RWPE1 (cell line): ENCODE measurements around the gene FAM217A.
A peak's percentile ranks its signal among the peaks of the same experiment; 100 is the strongest.
"Not testable (repeated sequence)": the region's sequence is repeated elsewhere in the genome, so short reads cannot be mapped to it uniquely, and the experiment has no call there.

Experiments
- CTCF ChIA-PET: fragments of 350-600 bp; sonication (Branson Sonifier 250); formaldehyde crosslinking; extraction: SDS; loops from one replicate; lab custom pipeline; 2021; lab: Yijun Ruan, JAX
- POLR2A ChIA-PET: fragments of 400-600 bp; formaldehyde crosslinking; extraction: SDS; loops from one replicate; lab custom pipeline; 2020; ENCODE audit warnings: antibody characterized with exemption; ENCODE audit not compliant: low non-redundant PET; lab: Yijun Ruan, JAX
- DNase-seq: peaks from one replicate; pipeline ENCODE4 v3.0.0; 2012; ENCODE audit warnings: low spot score
- H3K27ac ChIP-seq: fragments of 450-650 bp; 2 replicates; pipeline ENCODE4 v1.5.1; 2017
- TF ChIP-seq, protein P1 (sequence below): fragments of 450-650 bp; conservative IDR thresholded peaks from 2 replicates; pipeline ENCODE4 v1.5.1; 2017; ENCODE audit warnings: low read depth, mild to moderate bottlenecking

Gene FAM217A

DNA sequence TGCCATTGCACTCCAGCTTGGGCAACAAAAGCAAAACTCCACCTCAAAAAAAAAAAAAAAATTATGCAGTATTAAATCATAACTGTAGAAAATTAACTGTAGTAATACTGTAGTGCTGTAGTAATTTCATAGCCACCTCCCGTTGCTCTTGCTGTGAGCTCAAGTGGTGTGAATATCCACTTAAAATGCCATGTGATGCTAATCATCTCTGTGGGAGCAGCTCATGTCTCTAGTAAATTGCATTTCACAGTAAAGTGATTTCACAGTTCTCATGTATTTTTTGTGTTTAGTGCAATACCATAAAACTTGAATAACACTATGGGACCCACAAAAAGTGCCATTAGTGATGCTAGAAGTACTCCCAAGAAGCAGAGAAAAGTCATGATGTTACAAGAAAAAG is 14.4 kb upstream of the FAM217A start:
- no peak overlapping the region for H3K27ac ChIP-seq
- DNase-seq: no peak
- ChIA-PET POLR2A (no interaction called here), CTCF (interaction anchor here (0.6 to 0.7 kb wide), 3 partner anchors 14 to 39 kb away, joined by 3 to 4 read pairs (median 3); partner anchors contain the start of gene FAM217A)
- TF ChIP-seq, protein P1, sequence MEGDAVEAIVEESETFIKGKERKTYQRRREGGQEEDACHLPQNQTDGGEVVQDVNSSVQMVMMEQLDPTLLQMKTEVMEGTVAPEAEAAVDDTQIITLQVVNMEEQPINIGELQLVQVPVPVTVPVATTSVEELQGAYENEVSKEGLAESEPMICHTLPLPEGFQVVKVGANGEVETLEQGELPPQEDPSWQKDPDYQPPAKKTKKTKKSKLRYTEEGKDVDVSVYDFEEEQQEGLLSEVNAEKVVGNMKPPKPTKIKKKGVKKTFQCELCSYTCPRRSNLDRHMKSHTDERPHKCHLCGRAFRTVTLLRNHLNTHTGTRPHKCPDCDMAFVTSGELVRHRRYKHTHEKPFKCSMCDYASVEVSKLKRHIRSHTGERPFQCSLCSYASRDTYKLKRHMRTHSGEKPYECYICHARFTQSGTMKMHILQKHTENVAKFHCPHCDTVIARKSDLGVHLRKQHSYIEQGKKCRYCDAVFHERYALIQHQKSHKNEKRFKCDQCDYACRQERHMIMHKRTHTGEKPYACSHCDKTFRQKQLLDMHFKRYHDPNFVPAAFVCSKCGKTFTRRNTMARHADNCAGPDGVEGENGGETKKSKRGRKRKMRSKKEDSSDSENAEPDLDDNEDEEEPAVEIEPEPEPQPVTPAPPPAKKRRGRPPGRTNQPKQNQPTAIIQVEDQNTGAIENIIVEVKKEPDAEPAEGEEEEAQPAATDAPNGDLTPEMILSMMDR: no peak

DNA sequence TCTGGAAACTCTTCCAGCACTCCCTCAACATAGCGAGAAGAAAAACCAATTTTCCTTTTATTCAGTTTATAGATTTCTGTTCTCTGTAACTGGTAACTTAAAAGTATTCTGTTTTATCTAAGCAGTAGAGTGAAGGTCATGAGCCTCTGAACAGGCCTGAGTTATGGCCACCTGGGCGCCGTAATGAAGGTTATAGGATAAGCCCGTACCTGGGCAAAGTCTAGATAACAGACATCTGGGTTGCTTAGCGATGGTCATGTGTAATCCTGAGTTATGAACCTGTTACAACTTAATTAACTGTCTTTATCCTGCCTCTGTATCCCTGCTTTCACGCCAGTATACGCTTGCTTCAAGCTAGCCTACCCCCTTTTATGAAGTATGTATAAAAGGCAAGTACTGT is 13.0 kb upstream of the FAM217A start:
- no peak overlapping the region for H3K27ac ChIP-seq
- ChIA-PET POLR2A (no interaction called here), CTCF (no interaction called here)
- DNase-seq: no peak
- TF ChIP-seq, protein P1: no peak

DNA sequence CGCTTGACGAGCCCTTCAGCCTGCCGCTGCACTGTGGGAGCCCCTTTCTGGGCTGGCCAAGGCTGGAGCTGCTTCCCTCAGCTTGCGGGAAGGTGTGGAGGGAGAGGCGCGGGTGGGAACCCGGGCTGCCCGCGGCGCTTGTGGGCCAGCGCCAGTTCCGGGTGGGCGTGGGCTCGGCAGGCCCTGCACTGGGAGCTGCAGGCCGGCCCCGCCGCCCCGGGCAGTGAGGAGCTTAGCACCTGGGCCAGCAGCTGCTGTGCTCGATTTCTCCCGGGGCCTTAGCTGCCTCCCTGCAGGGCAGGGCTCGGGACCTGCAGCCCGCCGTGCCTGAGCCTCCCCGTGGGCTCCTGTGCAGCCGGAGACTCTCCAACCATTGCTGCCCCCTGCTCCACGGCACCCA is 11.1 kb upstream of the FAM217A start:
- CTCF ChIA-PET, POLR2A ChIA-PET, H3K27ac ChIP-seq, DNase-seq: not testable (repeated sequence)

DNA sequence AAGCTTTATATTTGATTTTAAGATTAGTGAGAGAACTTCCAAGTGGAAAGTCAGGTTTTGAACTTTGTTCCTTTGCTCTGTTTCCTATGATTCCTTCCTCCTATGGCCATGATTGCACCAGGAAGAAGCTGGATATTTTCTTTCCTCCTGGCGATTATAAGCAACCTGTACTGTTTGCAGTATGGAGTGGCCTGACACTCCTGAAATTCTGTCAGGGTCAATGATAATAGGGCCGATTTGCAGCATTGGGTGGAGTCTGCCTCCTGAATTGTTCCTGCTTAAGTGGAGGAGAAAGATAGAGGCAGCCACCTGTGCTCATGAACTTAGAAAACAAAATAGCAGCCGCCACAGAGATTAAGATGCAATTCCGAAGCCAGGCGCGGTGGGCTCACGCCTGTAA is 9.8 kb upstream of the FAM217A start:
- no peak for DNase-seq
- TF ChIP-seq, protein P1: no peak
- ChIA-PET POLR2A (no interaction called here), CTCF (no interaction called here)
- no peak overlapping the region for H3K27ac ChIP-seq

DNA sequence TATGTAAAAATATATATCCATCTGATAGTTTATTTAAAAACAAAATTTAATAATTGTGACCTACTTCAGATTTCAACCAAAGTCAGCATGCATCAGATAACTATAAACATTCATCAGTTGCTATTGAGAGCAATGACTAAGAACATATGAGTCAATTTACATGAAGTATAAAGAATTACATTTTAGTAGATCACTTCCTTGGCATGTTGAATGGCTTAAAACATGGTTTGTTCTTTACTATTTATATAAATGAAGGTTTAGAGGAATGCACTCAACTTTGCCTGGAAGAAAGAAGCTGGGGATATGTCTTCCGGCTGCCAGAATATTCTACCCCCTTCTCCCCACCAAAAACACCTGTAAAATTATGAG is 6.4 kb upstream of the FAM217A start:
- TF ChIP-seq, protein P1: no peak
- ChIA-PET POLR2A (no interaction called here), CTCF (interaction anchor here (0.6 kb wide), 1 partner anchor 1310 kb away, joined by 4 read pairs; no protein-coding TSS in a partner anchor)
- H3K27ac ChIP-seq: no peak overlapping the region
- peak; percentile 8 for DNase-seq

DNA sequence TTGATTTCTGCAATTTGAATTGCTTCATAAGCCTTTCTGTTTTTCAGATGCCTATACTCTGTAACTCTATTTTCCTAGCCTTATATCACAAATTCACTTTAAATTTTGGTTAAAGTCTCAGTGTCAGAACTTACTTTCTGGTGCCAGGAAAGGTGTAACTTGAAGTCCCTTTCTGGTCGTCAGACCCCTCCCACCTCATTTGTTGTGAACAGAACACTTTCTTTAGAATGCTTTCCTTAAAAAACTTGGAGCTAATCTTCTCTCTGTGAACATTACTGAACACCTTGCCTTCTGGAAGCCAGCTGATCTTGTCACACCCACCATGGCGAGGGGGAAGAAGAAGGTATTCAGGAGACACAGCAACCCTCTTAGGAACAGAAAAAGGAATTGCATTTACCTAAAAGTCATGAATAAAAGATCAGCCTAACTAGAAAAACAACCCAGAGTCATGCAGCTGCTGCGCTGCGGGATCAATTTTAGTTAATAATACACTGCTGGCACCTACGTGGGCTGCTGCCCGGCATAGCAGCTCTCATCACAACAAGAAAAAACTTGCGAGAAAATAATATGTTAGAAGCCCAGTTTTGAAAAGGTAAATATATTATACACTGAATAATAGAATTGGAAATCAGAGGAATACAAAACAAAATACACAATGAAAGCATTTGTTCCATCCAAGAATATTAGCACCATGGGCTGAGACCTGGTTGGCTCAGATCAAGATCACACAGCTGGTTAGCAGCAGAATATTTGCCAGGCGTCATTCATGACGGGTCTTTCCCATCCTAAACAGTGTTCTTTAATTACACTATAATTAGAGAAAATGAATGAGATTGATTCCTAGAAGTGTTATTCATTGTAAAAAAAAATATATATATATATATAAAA is 5.8 kb upstream of the FAM217A start:
- POLR2A ChIA-PET: no interaction called here

More for the DNA sequence above, 5.8 kb upstream of the FAM217A start:
- DNase-seq: no peak
- no peak overlapping the region for H3K27ac ChIP-seq
- CTCF ChIA-PET: interaction anchor here (0.8 kb wide), 1 partner anchor 77 kb away, joined by 3 read pairs; no protein-coding TSS in a partner anchor
- TF ChIP-seq, protein P1: no peak
